Measurements from ENCODE around the gene SHANK2. TPM values are rescaled to one million over a fixed set of nuclear protein-coding genes. Genes with fewer than 3 reads are reported as not detected.

Gene SHANK2
- total RNA-seq, 2 donors from 2014 or later: 22.3 to 49.6 TPM

DNA sequence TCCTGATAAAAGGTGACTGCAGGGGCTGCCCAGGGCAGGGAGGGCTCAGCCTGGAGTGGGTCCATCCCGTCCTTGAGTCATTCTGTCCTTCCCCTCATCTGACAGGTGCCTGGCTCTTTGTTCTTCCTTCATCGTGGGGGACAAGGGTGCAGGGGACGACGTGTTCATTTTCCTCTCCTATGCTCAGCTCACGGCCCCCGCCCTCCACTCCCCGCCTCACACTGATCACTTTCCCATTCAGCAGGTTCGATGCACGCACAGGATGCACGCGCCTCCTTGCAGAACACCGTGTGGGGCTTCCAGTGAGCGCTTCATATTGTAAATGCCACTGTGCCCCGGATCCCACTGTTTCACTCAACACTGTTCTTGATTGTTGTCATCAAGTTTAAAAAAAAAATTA, 32.7 kb upstream of the SHANK2 start:
- Histone ChIP-seq H3K9me3 (ENCODE audit: control insufficient read depth, low read length) (peaks cover 6% of the 10 kb centered on the region), H3K4me3 (ENCODE audit: low read length) (no peak overlapping the region), H3K36me3 (ENCODE audit: control insufficient read depth, insufficient read depth, low read length) (no peaks in the 10 kb centered on the region), H3K27me3 (ENCODE audit: control insufficient read depth, insufficient read depth, low read length, poor library complexity, severe bottlenecking) (no peaks in the 10 kb centered on the region), H3K9ac (ENCODE audit: extremely low read depth, low read length, poor library complexity, severe bottlenecking) (no peak overlapping the region), H3K4me1 (ENCODE audit: control insufficient read depth, insufficient read depth, low read length) (no peaks in the 10 kb centered on the region), H3K27ac (ENCODE audit: low read depth, low read length) (no peak overlapping the region)
- Mint-ChIP-seq H3K4me3 (no peak overlapping the region), H3K9me3 (peaks cover 18% of the 10 kb centered on the region), H3K36me3 (ENCODE audit: low read depth) (no peaks in the 10 kb centered on the region), H3K27me3 (ENCODE audit: insufficient read depth) (peaks cover 16% of the 10 kb centered on the region), H3K27ac (no peak overlapping the region), H3K4me1 (peaks cover 2% of the 10 kb centered on the region)
- 76 to 86% methylated on average over 6 to 14 of the region's 14 CpGs for WGBS, 2 experiments (ENCODE audit: insufficient coverage in 1 of 2, insufficient read length in 1 of 2)
- TF ChIP-seq, protein P1, sequence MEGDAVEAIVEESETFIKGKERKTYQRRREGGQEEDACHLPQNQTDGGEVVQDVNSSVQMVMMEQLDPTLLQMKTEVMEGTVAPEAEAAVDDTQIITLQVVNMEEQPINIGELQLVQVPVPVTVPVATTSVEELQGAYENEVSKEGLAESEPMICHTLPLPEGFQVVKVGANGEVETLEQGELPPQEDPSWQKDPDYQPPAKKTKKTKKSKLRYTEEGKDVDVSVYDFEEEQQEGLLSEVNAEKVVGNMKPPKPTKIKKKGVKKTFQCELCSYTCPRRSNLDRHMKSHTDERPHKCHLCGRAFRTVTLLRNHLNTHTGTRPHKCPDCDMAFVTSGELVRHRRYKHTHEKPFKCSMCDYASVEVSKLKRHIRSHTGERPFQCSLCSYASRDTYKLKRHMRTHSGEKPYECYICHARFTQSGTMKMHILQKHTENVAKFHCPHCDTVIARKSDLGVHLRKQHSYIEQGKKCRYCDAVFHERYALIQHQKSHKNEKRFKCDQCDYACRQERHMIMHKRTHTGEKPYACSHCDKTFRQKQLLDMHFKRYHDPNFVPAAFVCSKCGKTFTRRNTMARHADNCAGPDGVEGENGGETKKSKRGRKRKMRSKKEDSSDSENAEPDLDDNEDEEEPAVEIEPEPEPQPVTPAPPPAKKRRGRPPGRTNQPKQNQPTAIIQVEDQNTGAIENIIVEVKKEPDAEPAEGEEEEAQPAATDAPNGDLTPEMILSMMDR (conservative IDR thresholded peaks at IDR 0.05): no peak
- peak; percentile 28 for DNase-seq

- Histone ChIP-seq H3K9me3 (ENCODE audit: control insufficient read depth, low read length) (peaks cover 3% of the 10 kb centered on the region), H3K9ac (ENCODE audit: extremely low read depth, low read length, poor library complexity, severe bottlenecking) (no peak overlapping the region), H3K4me1 (ENCODE audit: control insufficient read depth, insufficient read depth, low read length) (no peaks in the 10 kb centered on the region), H3K4me3 (ENCODE audit: low read length) (no peak overlapping the region), H3K36me3 (ENCODE audit: control insufficient read depth, insufficient read depth, low read length) (no peaks in the 10 kb centered on the region), H3K27me3 (ENCODE audit: control insufficient read depth, insufficient read depth, low read length, poor library complexity, severe bottlenecking) (no peaks in the 10 kb centered on the region), H3K27ac (ENCODE audit: low read depth, low read length) (no peak overlapping the region)
- H3K27ac Mint-ChIP-seq: no peak overlapping the region
- H3K27me3 Mint-ChIP-seq (ENCODE audit: insufficient read depth): peaks cover 16% of the 10 kb centered on the region
- WGBS, 2 experiments (ENCODE audit: insufficient coverage in 1 of 2, insufficient read length in 1 of 2): 90 to 100% methylated on average over 1 to 2 of the region's 2 CpGs
- DNase-seq: peak; percentile 35
- peaks cover 7% of the 10 kb centered on the region for H3K4me1 Mint-ChIP-seq
- H3K4me3 Mint-ChIP-seq: no peak overlapping the region
- H3K36me3 Mint-ChIP-seq (ENCODE audit: low read depth): no peaks in the 10 kb centered on the region
- TF ChIP-seq, protein P1 (conservative IDR thresholded peaks at IDR 0.05): no peak
- peaks cover 15% of the 10 kb centered on the region for H3K9me3 Mint-ChIP-seq
These were observed 32.2 kb upstream of the SHANK2 start for GRCh38 chr11:71284525-71285092.

DNA sequence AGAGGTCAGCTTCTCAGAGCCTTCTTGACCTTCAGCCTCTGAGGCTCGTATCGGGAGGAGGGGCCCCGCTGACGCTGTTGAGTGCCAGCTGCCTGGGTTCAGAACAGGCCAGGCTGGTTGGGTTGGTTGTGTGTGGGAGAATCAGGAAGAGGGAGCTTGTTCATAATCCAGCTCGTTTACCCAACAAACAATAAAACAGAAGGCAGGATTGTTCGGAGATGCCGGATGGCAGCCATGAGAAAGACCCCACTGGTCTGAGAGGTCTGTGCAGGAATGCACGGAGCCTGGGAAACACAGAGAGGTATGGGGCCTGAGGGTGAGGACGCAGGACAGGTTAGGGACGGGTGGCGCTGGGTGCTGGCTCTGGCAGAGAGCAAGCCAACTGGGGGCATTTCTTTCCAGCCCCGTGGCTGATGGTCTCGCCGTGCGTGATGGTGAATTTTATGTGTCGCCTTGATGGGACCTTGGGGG, 31.6 kb upstream of the SHANK2 start:
- Histone ChIP-seq H3K9me3 (ENCODE audit: control insufficient read depth, low read length) (no peaks in the 10 kb centered on the region), H3K4me1 (ENCODE audit: control insufficient read depth, insufficient read depth, low read length) (no peaks in the 10 kb centered on the region), H3K36me3 (ENCODE audit: control insufficient read depth, insufficient read depth, low read length) (no peaks in the 10 kb centered on the region), H3K27ac (ENCODE audit: low read depth, low read length) (no peak overlapping the region), H3K9ac (ENCODE audit: extremely low read depth, low read length, poor library complexity, severe bottlenecking) (no peak overlapping the region), H3K4me3 (ENCODE audit: low read length) (no peak overlapping the region), H3K27me3 (ENCODE audit: control insufficient read depth, insufficient read depth, low read length, poor library complexity, severe bottlenecking) (no peaks in the 10 kb centered on the region)
- Mint-ChIP-seq H3K4me1 (peaks cover 10% of the 10 kb centered on the region), H3K27me3 (ENCODE audit: insufficient read depth) (peaks cover 16% of the 10 kb centered on the region), H3K9me3 (peaks cover 9% of the 10 kb centered on the region), H3K27ac (no peak overlapping the region), H3K36me3 (ENCODE audit: low read depth) (no peaks in the 10 kb centered on the region), H3K4me3 (no peak overlapping the region)
- TF ChIP-seq, protein P1 (conservative IDR thresholded peaks at IDR 0.05): no peak
- DNase-seq: peak; percentile 41
- WGBS, 2 experiments (ENCODE audit: insufficient coverage in 1 of 2, insufficient read length in 1 of 2): 93 to 94% methylated on average over 7 to 16 of the region's 16 CpGs
